Esophagus muscularis mucosa (tissue), 4 donors: ENCODE results near the gene PCDHA4. TPM values are rescaled to one million over a fixed set of nuclear protein-coding genes. Genes with fewer than 3 reads are reported as not detected.
"Not testable (repeated sequence)": the region's sequence is repeated elsewhere in the genome, so short reads cannot be mapped to it uniquely, and the experiment has no call there.

Experiments
- DNase-seq: peaks from one replicate; pipeline ENCODE4 v3.0.0-alpha.2; 2017; ENCODE audit errors: extremely low spot score
- H3K27ac ChIP-seq, 4 donors: fragments of 200-600 bp; sonication (generic); replicated peaks in 1 of 4; 1 replicate in 3 of 4; 2 replicates in 1 of 4; pipeline ENCODE4 v1.5.1; 2016 to 2019; ENCODE audit warnings: mild to moderate bottlenecking in 1 of 4
- H3K27me3 ChIP-seq, 4 donors: fragments of 200-600 bp; sonication (generic); one replicate each; pipeline versions ENCODE4 v1.5.1 to v1.6.0; 2016 to 2019
- H3K36me3 ChIP-seq, 4 donors: fragments of 200-600 bp; sonication (generic); one replicate each; pipeline ENCODE4 v1.5.1; 2016 to 2019
- H3K4me1 ChIP-seq, 4 donors: fragments of 200-600 bp; sonication (generic); one replicate each; pipeline ENCODE4 v1.5.1; 2016 to 2019
- H3K4me3 ChIP-seq, 4 donors: fragments of 200-600 bp; sonication (generic); 1 replicate in 2 of 4; 2 replicates in 2 of 4; pipeline ENCODE4 v1.5.1; 2016 to 2019; ENCODE audit warnings: mild to moderate bottlenecking in 4 of 4, moderate library complexity in 1 of 4
- H3K9me3 ChIP-seq, 4 donors: fragments of 200-600 bp; sonication (generic); 1 replicate in 3 of 4; 2 replicates in 1 of 4; pipeline ENCODE4 v1.5.1; 2016 to 2019
- CTCF ChIP-seq, 3 experiments: fragments of 200-600 bp in 2 of 3; fragments of 450-650 bp in 1 of 3; sonication (generic) in 2 of 3; IDR thresholded peaks; one replicate each; pipeline ENCODE4 v1.5.1; 2017 to 2019; ENCODE audit warnings: antibody characterized with exemption in 3 of 3, mild to moderate bottlenecking in 2 of 3, moderate library complexity in 1 of 3
- EP300 ChIP-seq: sonication (generic); formaldehyde crosslinking; IDR thresholded peaks from one replicate; pipeline ENCODE4 v1.6.1; 2017; ENCODE audit warnings: antibody characterized with exemption
- POLR2A ChIP-seq: fragments of 450-650 bp; IDR thresholded peaks from one replicate; pipeline ENCODE4 v1.6.1; 2017; ENCODE audit warnings: antibody characterized with exemption, moderate library complexity, mild to moderate bottlenecking, low read depth
- POLR2AphosphoS5 ChIP-seq, 2 donors: sonication (generic); formaldehyde crosslinking; IDR thresholded peaks; one replicate each; pipeline ENCODE4 v1.6.1; 2017; ENCODE audit warnings: antibody characterized with exemption in 2 of 2
- WGBS: methylation state at CpG from one replicate; pipeline ENCODE4 v1.1.5; 2018; 5-methylcytosine and 5-hydroxymethylcytosine counted together
- intact Hi-C: fragments of 100-400 bp; cut with DNase I; formaldehyde crosslinking; loops from one replicate; pipeline ENCODE4 v1.15.1; 2023
- total RNA-seq, 4 donors: library from RNA; depleted of rRNA; stranded (reverse); fragments of >200 nt; gene quantifications; one replicate each; pipeline versions ENCODE4 v1.1.0 to v1.2.1, GENCODE V29; 2016

Gene PCDHA4
- total RNA-seq, 4 donors from 2014 or later, result 0.45 to 1.1 (median 0.66) TPM

GRCh38 chr5:140835622-140836510 lies 29.0 kb downstream of the PCDHA4 start:
- H3K4me3 ChIP-seq, result no peak overlapping the region
- H3K36me3 ChIP-seq, result no peaks in the 10 kb centered on the region
- H3K27ac ChIP-seq, result no peak overlapping the region
- DNase-seq, result peak; percentile 47
- intact Hi-C loops, result no loop called here
- WGBS, result 52% methylated on average over 44 of the region's 103 CpGs
- H3K4me1 ChIP-seq, result no peaks in the 10 kb centered on the region
- H3K27me3 ChIP-seq, result peaks cover 0 to 72% (median 6%) of the 10 kb centered on the region in 4 donors
- no peak for TF ChIP-seq EP300
- peaks cover 0 to 35% (median 33%) of the 10 kb centered on the region in 4 donors for H3K9me3 ChIP-seq

GRCh38 chr5:140840978-140841962 lies 34.4 kb downstream of the PCDHA4 start, which contains the start of gene PCDHA8:
Gene PCDHA8 (plus strand): TSS chr5:140841187. CDS start chr5:140841322, 135 bp downstream.
- H3K27me3 ChIP-seq, result peaks cover 0 to 64% (median 4%) of the 10 kb centered on the region in 4 donors
- WGBS, result 20% methylated on average over 38 of the region's 47 CpGs
- H3K27ac ChIP-seq, result no peak within 1 kb of the TSS
- H3K36me3 ChIP-seq, result no peaks in the 10 kb centered on the region
- TF ChIP-seq EP300 (no peak), POLR2AphosphoS5 (IDR thresholded peaks at IDR 0.05) (no peak), CTCF (IDR thresholded peaks at IDR 0.05) (no peak), POLR2A (no peak)
- intact Hi-C loops, result no loop called here
- peaks cover 0 to 40% (median 33%) of the 10 kb centered on the region in 4 donors for H3K9me3 ChIP-seq
- no peak within 1 kb of the TSS for H3K4me3 ChIP-seq
- no peaks in the 10 kb centered on the region for H3K4me1 ChIP-seq
- peak; percentile 53 for DNase-seq

- DNase-seq, result peak; percentile 62
- TF ChIP-seq CTCF (IDR thresholded peaks at IDR 0.05) (no peak), POLR2A (no peak), POLR2AphosphoS5 (IDR thresholded peaks at IDR 0.05) (no peak), EP300 (no peak)
- Histone ChIP-seq H3K4me3 (no peak overlapping the region), H3K36me3 (no peaks in the 10 kb centered on the region), H3K27ac (no peak overlapping the region), H3K9me3 (peaks cover 0 to 43% (median 34%) of the 10 kb centered on the region in 4 donors), H3K27me3 (peaks cover 0 to 70% (median 6%) of the 10 kb centered on the region in 4 donors), H3K4me1 (no peaks in the 10 kb centered on the region)
- intact Hi-C loops, result no loop called here
- WGBS, result 44% methylated on average over 56 of the region's 87 CpGs
These were observed 36.2 kb downstream of the PCDHA4 start for GRCh38 chr5:140842798-140843733.

DNA sequence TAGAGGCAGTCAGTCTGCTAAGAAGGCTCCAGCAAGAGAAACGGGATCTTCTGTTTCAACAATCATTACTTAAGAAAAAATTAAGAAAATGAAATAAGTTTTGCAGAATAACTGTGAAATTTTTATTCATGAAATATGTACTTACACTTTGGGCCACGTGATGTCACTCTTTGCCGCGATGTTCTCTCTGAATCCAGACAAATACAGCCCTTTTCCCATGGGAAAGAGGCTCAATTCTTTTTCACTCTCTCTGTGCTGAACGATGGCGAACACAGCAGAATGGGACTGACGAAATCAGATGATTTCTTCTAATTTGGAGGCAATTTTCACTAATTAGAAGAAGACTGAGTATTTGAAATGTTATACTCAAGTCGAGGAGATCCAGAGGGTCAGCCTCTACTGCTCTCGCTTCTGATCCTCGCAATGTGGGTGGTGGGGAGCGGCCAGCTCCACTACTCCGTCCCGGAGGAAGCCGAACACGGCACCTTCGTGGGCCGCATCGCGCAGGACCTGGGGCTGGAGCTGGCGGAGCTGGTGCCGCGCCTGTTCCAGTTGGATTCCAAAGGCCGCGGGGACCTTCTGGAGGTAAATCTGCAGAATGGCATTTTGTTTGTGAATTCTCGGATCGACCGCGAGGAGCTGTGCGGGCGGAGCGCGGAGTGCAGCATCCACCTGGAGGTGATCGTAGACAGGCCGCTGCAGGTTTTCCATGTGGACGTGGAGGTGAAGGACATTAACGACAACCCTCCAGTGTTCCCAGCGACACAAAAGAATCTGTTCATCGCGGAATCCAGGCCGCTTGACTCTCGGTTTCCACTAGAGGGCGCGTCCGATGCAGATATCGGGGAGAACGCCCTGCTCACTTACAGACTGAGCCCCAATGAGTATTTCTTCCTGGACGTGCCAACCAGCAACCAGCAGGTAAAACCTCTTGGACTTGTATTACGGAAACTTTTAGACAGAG lies 41.6 kb downstream of the PCDHA4 start, which contains the start of gene PCDHA9:
Gene PCDHA9 (plus strand): TSS at position 244 of the 964 bp plus-strand sequence. CDS start 114 bp downstream, at position 358.
- Histone ChIP-seq H3K9me3 (peaks cover 0 to 29% (median 20%) of the 10 kb centered on the region in 4 donors), H3K27me3 (peaks cover 0 to 64% (median 8%) of the 10 kb centered on the region in 4 donors)
- H3K4me3 ChIP-seq, result not testable (repeated sequence)

DNA sequence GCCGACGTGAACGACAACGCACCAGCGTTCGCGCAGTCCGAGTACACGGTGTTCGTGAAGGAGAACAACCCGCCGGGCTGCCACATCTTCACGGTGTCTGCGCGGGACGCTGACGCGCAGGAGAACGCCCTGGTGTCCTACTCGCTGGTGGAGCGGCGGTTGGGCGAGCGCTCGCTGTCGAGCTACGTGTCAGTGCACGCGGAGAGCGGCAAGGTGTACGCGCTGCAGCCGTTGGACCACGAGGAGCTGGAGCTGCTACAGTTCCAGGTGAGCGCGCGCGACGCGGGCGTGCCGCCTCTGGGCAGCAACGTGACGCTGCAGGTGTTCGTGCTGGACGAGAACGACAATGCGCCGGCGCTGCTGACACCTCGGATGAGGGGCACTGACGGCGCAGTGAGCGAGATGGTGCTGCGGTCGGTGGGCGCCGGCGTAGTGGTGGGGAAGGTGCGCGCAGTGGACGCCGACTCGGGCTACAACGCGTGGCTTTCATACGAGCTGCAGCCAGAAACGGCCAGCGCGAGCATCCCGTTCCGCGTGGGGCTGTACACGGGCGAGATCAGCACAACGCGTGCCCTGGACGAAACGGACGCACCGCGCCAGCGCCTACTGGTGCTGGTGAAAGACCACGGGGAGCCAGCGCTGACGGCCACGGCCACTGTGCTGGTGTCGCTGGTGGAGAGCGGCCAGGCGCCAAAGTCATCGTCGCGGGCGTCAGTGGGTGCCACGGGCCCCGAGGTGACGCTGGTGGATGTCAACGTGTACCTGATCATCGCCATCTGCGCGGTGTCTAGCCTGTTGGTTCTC lies 43.2 kb downstream of the PCDHA4 start:
- H3K36me3 ChIP-seq, H3K4me1 ChIP-seq, H3K27ac ChIP-seq, DNase-seq, intact Hi-C loops, H3K4me3 ChIP-seq: not testable (repeated sequence)
- 46% methylated on average over 20 of the region's 101 CpGs for WGBS
- Histone ChIP-seq H3K27me3 (peaks cover 0 to 68% (median 8%) of the 10 kb centered on the region in 4 donors), H3K9me3 (peaks cover 0 to 28% (median 14%) of the 10 kb centered on the region in 4 donors)

More for the DNA sequence above, 41.6 kb downstream of the PCDHA4 start, which contains the start of gene PCDHA9:
- 24% methylated on average over 24 of the region's 48 CpGs for WGBS
- H3K36me3 ChIP-seq, H3K4me1 ChIP-seq, intact Hi-C loops, DNase-seq, H3K27ac ChIP-seq: not testable (repeated sequence)
